ENCODE results near the gene CDK17.
"Not testable (repeated sequence)": the region's sequence is repeated elsewhere in the genome, so short reads cannot be mapped to it uniquely, and the experiment has no call there.

DNA sequence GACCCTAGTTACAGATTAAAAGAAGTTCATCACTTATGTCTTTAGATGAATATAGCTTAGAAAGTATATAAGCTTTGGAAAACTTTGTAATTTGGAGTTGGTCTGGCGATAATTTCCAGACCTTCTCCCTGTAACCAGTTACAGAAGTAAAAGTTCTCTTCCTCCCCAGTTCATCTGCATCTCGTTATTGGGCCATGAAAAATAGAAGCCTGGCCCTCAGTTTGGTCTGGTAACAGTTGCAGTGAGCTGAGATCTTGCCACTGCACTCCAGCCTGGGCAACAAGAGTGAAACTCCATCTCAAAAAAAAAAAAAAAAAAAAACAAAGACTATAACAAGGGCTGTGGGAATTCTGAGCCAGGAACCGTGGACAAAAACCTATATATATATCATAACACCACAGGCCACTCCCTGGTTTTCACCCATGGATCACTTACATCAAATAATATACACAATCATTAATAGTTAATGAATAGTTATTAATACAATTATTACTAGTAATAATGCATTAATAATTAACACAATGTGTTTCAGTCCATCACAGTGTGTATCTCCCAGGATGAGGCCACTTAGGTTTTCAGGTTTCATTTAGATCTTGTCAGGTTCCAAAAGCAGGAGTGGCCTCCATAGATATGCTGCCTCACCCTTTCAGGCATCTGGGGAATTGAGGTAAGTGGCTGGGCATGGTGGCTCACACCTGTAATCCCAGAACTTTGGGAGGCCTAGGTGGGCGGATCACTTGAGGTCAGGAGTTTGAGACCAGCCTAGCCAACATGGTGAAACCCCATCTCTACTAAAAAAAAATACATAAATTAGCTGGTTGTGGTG lies 32.5 kb upstream of the CDK17 start:
- TF ChIP-seq, protein P1, sequence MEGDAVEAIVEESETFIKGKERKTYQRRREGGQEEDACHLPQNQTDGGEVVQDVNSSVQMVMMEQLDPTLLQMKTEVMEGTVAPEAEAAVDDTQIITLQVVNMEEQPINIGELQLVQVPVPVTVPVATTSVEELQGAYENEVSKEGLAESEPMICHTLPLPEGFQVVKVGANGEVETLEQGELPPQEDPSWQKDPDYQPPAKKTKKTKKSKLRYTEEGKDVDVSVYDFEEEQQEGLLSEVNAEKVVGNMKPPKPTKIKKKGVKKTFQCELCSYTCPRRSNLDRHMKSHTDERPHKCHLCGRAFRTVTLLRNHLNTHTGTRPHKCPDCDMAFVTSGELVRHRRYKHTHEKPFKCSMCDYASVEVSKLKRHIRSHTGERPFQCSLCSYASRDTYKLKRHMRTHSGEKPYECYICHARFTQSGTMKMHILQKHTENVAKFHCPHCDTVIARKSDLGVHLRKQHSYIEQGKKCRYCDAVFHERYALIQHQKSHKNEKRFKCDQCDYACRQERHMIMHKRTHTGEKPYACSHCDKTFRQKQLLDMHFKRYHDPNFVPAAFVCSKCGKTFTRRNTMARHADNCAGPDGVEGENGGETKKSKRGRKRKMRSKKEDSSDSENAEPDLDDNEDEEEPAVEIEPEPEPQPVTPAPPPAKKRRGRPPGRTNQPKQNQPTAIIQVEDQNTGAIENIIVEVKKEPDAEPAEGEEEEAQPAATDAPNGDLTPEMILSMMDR (conservative IDR thresholded peaks at IDR 0.05 in 1 of 2, IDR thresholded peaks at IDR 0.05 in 1 of 2; ENCODE audit: low read depth in 1 of 2, low read length in 2 of 2): not testable (repeated sequence)
- not testable (repeated sequence) for TF ChIP-seq EZH2 (IDR thresholded peaks at IDR 0.05; ENCODE audit: low read length, missing control alignments)

Measured in fibroblast of lung (primary cell).